GM21515 (cell line): Measurements from ENCODE around the gene SLF2.
"Not testable (repeated sequence)": the region's sequence is repeated elsewhere in the genome, so short reads cannot be mapped to it uniquely, and the experiment has no call there.

ENCODE experiments used
- ATAC-seq: cut with Tn5 transposase; IDR thresholded peaks from one replicate; pipeline ENCODE4 v1.9.1; 2021; ENCODE audit not compliant: unreplicated experiment

Gene SLF2

GRCh38 chr10:100962351-100963080 is 49.8 kb downstream of the SLF2 start:
- ATAC-seq = no peak

- ATAC-seq = no peak
Observed at GRCh38 chr10:100963826-100964225, 51.1 kb downstream of the SLF2 start.

- no peak for ATAC-seq
Observed at GRCh38 chr10:100965820-100966219, 53.1 kb downstream of the SLF2 start.

GRCh38 chr10:100966887-100967286 is 54.1 kb downstream of the SLF2 start:
- no peak for ATAC-seq

GRCh38 chr10:100967332-100967731 is 54.6 kb downstream of the SLF2 start:
- ATAC-seq = no peak

- no peak for ATAC-seq
Observed at GRCh38 chr10:100968062-100968736, 55.4 kb downstream of the SLF2 start.

- no peak for ATAC-seq
Observed at GRCh38 chr10:100968863-100969186, 56.1 kb downstream of the SLF2 start.

GRCh38 chr10:100969187-100970075 is 56.7 kb downstream of the SLF2 start, which contains the start of gene SEMA4G:
SEMA4G (plus strand) TSS chr10:100969504; CDS start chr10:100972913, 3,409 bp downstream.
- no peak for ATAC-seq

- ATAC-seq = no peak
Observed at GRCh38 chr10:100970076-100970913, 57.5 kb downstream of the SLF2 start.

GRCh38 chr10:100970914-100971811 is 58.4 kb downstream of the SLF2 start:
- ATAC-seq = no peak

GRCh38 chr10:100972115-100972903 is 59.5 kb downstream of the SLF2 start:
- no peak for ATAC-seq

- no peak for ATAC-seq
Observed at GRCh38 chr10:100972904-100973535, 60.3 kb downstream of the SLF2 start.

- ATAC-seq = not testable (repeated sequence)
Observed at GRCh38 chr10:100975397-100975796, 62.6 kb downstream of the SLF2 start.

- ATAC-seq = no peak
Observed at GRCh38 chr10:100976906-100977305, 64.1 kb downstream of the SLF2 start.

- ATAC-seq = no peak
Observed at GRCh38 chr10:100977436-100977835, 64.7 kb downstream of the SLF2 start.

GRCh38 chr10:100978121-100978900 is 65.5 kb downstream of the SLF2 start:
- ATAC-seq = no peak

- no peak for ATAC-seq
Observed at GRCh38 chr10:100978901-100979195, 66.1 kb downstream of the SLF2 start.

- ATAC-seq = no peak
Observed at GRCh38 chr10:100979791-100980272, 67.1 kb downstream of the SLF2 start.
